Common myeloid progenitor, CD34-positive (primary cell): ENCODE results near the gene VSTM4.

Source experiments
- CTCF ChIA-PET: fragments of 350-600 bp; sonication (Branson Sonifier 250); formaldehyde crosslinking; loops from one replicate; lab custom pipeline; 2021; ENCODE audit warnings: antibody characterized with exemption; lab: Charles Lee
- POLR2A ChIA-PET: fragments of 350-600 bp; sonication (Branson Sonifier 250); formaldehyde crosslinking; loops from one replicate; lab custom pipeline; 2021; ENCODE audit warnings: antibody characterized with exemption; lab: Charles Lee
- DNase-seq, 3 donors: peaks; one replicate each; pipeline versions ENCODE4 v3.0.0 to v3.0.0-alpha.2; 2013
- H3K27ac ChIP-seq, 2 experiments: 1 replicate in 1 of 2; 2 replicates in 1 of 2; pipeline ENCODE4 v1.7.0; 2013; ENCODE audit warnings: inconsistent platforms in 2 of 2, low read length in 2 of 2, mild to moderate bottlenecking in 2 of 2, low read depth in 1 of 2, moderate library complexity in 1 of 2; ENCODE audit not compliant: severe bottlenecking in 2 of 2, insufficient read depth in 1 of 2, poor library complexity in 1 of 2
- H3K27me3 ChIP-seq, 5 experiments: replicated peaks in 2 of 5; 1 replicate in 3 of 5; 2 replicates in 2 of 5; pipeline versions ENCODE4 v1.6.1 to v1.7.0; 2013; ENCODE audit warnings: low read length in 4 of 5, mild to moderate bottlenecking in 2 of 5, moderate library complexity in 2 of 5, inconsistent platforms in 1 of 5; ENCODE audit not compliant: insufficient read depth in 5 of 5, control insufficient read depth in 4 of 5
- H3K36me3 ChIP-seq, 4 experiments: 1 replicate in 2 of 4; 2 replicates in 2 of 4; pipeline versions ENCODE4 v1.6.1 to v1.7.0; 2013; ENCODE audit warnings: low read length in 3 of 4, control low read depth in 1 of 4, mild to moderate bottlenecking in 1 of 4; ENCODE audit not compliant: control insufficient read depth in 4 of 4, insufficient read depth in 4 of 4
- H3K4me1 ChIP-seq, 4 experiments: 1 replicate in 3 of 4; 2 replicates in 1 of 4; pipeline versions ENCODE4 v1.6.1 to v1.7.1; 2013; ENCODE audit warnings: low read length in 3 of 4, mild to moderate bottlenecking in 3 of 4, control low read depth in 1 of 4, inconsistent platforms in 1 of 4, moderate library complexity in 1 of 4; ENCODE audit not compliant: control insufficient read depth in 4 of 4, insufficient read depth in 4 of 4; ENCODE audit errors: control extremely low read depth in 1 of 4
- H3K4me3 ChIP-seq, 7 experiments: 1 replicate in 4 of 7; 2 replicates in 3 of 7; pipeline versions ENCODE4 v1.5.1 to v1.7.0; 2013; ENCODE audit warnings: mild to moderate bottlenecking in 7 of 7, low read length in 6 of 7, moderate library complexity in 6 of 7, inconsistent platforms in 2 of 7, low read depth in 2 of 7, control low read depth in 1 of 7; ENCODE audit not compliant: insufficient read depth in 4 of 7, control insufficient read depth in 1 of 7; ENCODE audit errors: extremely low read depth in 1 of 7
- H3K9me3 ChIP-seq, 5 experiments: 1 replicate in 4 of 5; 2 replicates in 1 of 5; pipeline versions ENCODE4 v1.6.1 to v1.7.1; 2013; ENCODE audit warnings: low read length in 4 of 5, mild to moderate bottlenecking in 2 of 5, inconsistent platforms in 1 of 5, low read depth in 1 of 5, moderate library complexity in 1 of 5; ENCODE audit not compliant: control insufficient read depth in 4 of 5, insufficient read depth in 2 of 5; ENCODE audit errors: control extremely low read depth in 1 of 5
- WGBS: methylation state at CpG from one replicate; pipeline ENCODE4 v1.1.5; 2013; ENCODE audit not compliant: insufficient coverage; 5-methylcytosine and 5-hydroxymethylcytosine counted together

The VSTM4 gene

GRCh38 chr10:49080965-49081364 is 34.4 kb downstream of the VSTM4 start:
- POLR2A ChIA-PET = no interaction called here
- CTCF ChIA-PET = interaction anchor here (1.0 to 1.8 kb wide), 3 partner anchors 11 to 33 kb away, joined by 3 to 8 read pairs (median 3); no protein-coding TSS in a partner anchor
- 93% methylated on average over 3 of the region's 3 CpGs for WGBS

GRCh38 chr10:49080071-49080470 is 35.3 kb downstream of the VSTM4 start:
- DNase-seq = peak; percentile 56 to 87 (median 83)
- WGBS = 0% methylated on average over 1 of the region's 1 CpG
- H3K27me3 ChIP-seq = no peaks in the 10 kb centered on the region
- peaks cover 10 to 52% (median 43%) of the 10 kb centered on the region in 4 experiments for H3K4me1 ChIP-seq
- no peak overlapping the region for H3K4me3 ChIP-seq
- ChIA-PET POLR2A (no interaction called here), CTCF (interaction anchor here (1.0 to 1.8 kb wide), 4 partner anchors 12 to 82 kb away, joined by 3 to 8 read pairs (median 4); no protein-coding TSS in a partner anchor)
- H3K36me3 ChIP-seq = no peaks in the 10 kb centered on the region
- no peak overlapping the region for H3K27ac ChIP-seq
- H3K9me3 ChIP-seq = no peaks in the 10 kb centered on the region

More at GRCh38 chr10:49080965-49081364, 34.4 kb downstream of the VSTM4 start:
- no peak for DNase-seq
- Histone ChIP-seq H3K27ac (no peak overlapping the region), H3K27me3 (no peaks in the 10 kb centered on the region), H3K36me3 (no peaks in the 10 kb centered on the region), H3K4me3 (no peak overlapping the region), H3K4me1 (peaks cover 9 to 43% (median 36%) of the 10 kb centered on the region in 4 experiments), H3K9me3 (no peaks in the 10 kb centered on the region)

- no peaks in the 10 kb centered on the region for H3K9me3 ChIP-seq
- CTCF ChIA-PET = interaction anchor here (1.0 to 1.4 kb wide), 2 partner anchors 29 to 82 kb away, joined by 3 to 4 read pairs; no protein-coding TSS in a partner anchor
- no peak overlapping the region for H3K4me3 ChIP-seq
- no peaks in the 10 kb centered on the region for H3K36me3 ChIP-seq
- H3K27ac ChIP-seq = no peak overlapping the region
- POLR2A ChIA-PET = no interaction called here
- peaks cover 10 to 54% (median 45%) of the 10 kb centered on the region in 4 experiments for H3K4me1 ChIP-seq
- no peaks in the 10 kb centered on the region for H3K27me3 ChIP-seq
- peak in 1 of 3 donors; percentile 6 for DNase-seq
- no CpG with 5 or more reads among the region's 3 CpGs for WGBS
These were observed 35.8 kb downstream of the VSTM4 start for GRCh38 chr10:49079499-49079898.

- DNase-seq = no peak
- H3K4me1 ChIP-seq = peaks cover 10 to 54% (median 45%) of the 10 kb centered on the region in 4 experiments
- H3K27ac ChIP-seq = no peak overlapping the region
- CTCF ChIA-PET = no interaction called here
- H3K27me3 ChIP-seq = no peaks in the 10 kb centered on the region
- H3K9me3 ChIP-seq = no peaks in the 10 kb centered on the region
- H3K36me3 ChIP-seq = no peaks in the 10 kb centered on the region
- no peak overlapping the region for H3K4me3 ChIP-seq
- WGBS = 73% methylated on average over 3 of the region's 3 CpGs
- POLR2A ChIA-PET = no interaction called here
These were observed 36.2 kb downstream of the VSTM4 start for GRCh38 chr10:49079072-49079471.

GRCh38 chr10:49078433-49078832 is 36.9 kb downstream of the VSTM4 start:
- H3K27me3 ChIP-seq = no peaks in the 10 kb centered on the region
- no peaks in the 10 kb centered on the region for H3K36me3 ChIP-seq
- ChIA-PET POLR2A (no interaction called here), CTCF (no interaction called here)
- H3K4me1 ChIP-seq = peaks cover 10 to 54% (median 45%) of the 10 kb centered on the region in 4 experiments
- no peaks in the 10 kb centered on the region for H3K9me3 ChIP-seq
- H3K27ac ChIP-seq = no peak overlapping the region
- H3K4me3 ChIP-seq = no peak overlapping the region
- DNase-seq = no peak
- no CpG with 5 or more reads among the region's 2 CpGs for WGBS

GRCh38 chr10:49076741-49077521 is 38.4 kb downstream of the VSTM4 start:
- POLR2A ChIA-PET = no interaction called here
- Histone ChIP-seq H3K27ac (no peak overlapping the region), H3K36me3 (no peaks in the 10 kb centered on the region), H3K27me3 (no peaks in the 10 kb centered on the region), H3K4me3 (peak overlapping the region in 2 of 7 experiments; percentile 12 to 53), H3K4me1 (peaks cover 10 to 54% (median 45%) of the 10 kb centered on the region in 4 experiments), H3K9me3 (no peaks in the 10 kb centered on the region)
- WGBS = 44% methylated on average over 13 of the region's 13 CpGs
- CTCF ChIA-PET = no interaction called here
- DNase-seq = peak; percentile 39 to 91 (median 88)

GRCh38 chr10:49076319-49076718 is 39.0 kb downstream of the VSTM4 start:
- peak overlapping the region in 2 of 7 experiments; percentile 12 to 53 for H3K4me3 ChIP-seq
- no peaks in the 10 kb centered on the region for H3K36me3 ChIP-seq
- peaks cover 10 to 50% (median 44%) of the 10 kb centered on the region in 4 experiments for H3K4me1 ChIP-seq
- 42% methylated on average over 6 of the region's 7 CpGs for WGBS
- DNase-seq = no peak
- ChIA-PET POLR2A (interaction anchor here (0.5 kb wide), 1 partner anchor 42 kb away, joined by 3 read pairs; no protein-coding TSS in a partner anchor), CTCF (interaction anchor here (1.3 to 1.5 kb wide), 2 partner anchors 28 to 85 kb away, joined by 3 to 4 read pairs; no protein-coding TSS in a partner anchor)
- no peak overlapping the region for H3K27ac ChIP-seq
- H3K9me3 ChIP-seq = peaks cover 0 to 2% (median 0%) of the 10 kb centered on the region in 5 experiments
- H3K27me3 ChIP-seq = no peaks in the 10 kb centered on the region
